GM21717 (cell line): ENCODE measurements around the gene TIMM9.
"Not testable (repeated sequence)": the region's sequence is repeated elsewhere in the genome, so short reads cannot be mapped to it uniquely, and the experiment has no call there.

Experiments used
- ATAC-seq: cut with Tn5 transposase; IDR thresholded peaks from one replicate; pipeline ENCODE4 v1.9.1; 2021; ENCODE audit warnings: mild to moderate bottlenecking, moderate library complexity; ENCODE audit not compliant: unreplicated experiment

The TIMM9 gene

DNA sequence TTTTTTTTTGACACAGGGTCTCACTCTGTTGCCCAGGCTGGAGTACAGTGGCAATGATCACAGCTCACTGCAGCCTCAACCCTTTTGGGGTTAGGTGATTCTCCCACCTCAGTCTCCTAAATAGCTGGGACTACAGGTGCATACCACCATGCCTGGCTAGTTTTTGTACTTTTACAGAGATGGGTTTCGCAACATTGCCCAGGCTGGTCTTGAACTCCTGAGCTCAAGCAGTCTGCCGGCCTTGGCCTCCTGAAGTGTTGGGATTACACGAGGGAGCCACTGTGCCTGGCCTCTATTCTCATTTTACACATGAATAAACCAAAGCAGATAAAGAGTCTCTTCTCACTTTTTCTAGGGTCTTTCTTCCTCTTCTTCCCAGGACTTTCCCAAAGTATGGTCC is 28.4 kb downstream of the TIMM9 start:
- no peak for ATAC-seq

DNA sequence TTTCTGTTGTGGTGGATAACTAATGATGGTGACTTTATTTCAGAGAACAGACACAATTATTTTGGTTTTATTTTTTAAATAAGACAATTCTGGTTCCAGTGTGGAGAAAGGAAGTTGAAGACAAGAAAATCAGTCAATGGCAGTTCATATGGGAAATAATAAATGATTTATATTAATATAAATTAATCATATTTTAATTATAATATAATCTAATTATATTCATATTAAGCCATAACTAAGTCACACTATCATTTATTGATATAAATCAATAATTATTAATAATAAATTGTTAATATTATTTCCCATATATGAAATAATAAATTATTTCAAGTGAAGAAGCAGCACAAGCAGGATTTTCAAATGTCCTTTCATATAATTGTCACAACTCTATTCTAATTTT is 28.8 kb downstream of the TIMM9 start:
- ATAC-seq, result no peak

DNA sequence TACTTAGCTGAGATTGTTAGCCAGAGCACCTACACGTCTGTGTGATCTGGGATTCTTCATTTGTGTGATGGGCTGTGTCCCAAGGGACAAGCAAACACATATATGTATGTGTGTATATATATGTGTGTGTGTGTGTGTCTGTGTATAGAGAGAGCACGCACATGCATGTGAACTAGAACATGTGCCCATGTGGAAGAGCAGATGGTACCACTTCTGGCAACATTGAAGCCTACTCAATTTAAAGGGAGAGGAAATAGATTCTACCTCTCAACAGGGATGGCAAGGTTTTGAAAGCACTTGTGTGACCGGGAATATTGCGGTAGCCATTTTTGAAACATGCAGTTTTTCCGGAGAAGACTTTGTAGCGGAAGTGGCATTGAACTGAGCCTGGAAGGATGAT is 30.2 kb downstream of the TIMM9 start:
- no peak for ATAC-seq

DNA sequence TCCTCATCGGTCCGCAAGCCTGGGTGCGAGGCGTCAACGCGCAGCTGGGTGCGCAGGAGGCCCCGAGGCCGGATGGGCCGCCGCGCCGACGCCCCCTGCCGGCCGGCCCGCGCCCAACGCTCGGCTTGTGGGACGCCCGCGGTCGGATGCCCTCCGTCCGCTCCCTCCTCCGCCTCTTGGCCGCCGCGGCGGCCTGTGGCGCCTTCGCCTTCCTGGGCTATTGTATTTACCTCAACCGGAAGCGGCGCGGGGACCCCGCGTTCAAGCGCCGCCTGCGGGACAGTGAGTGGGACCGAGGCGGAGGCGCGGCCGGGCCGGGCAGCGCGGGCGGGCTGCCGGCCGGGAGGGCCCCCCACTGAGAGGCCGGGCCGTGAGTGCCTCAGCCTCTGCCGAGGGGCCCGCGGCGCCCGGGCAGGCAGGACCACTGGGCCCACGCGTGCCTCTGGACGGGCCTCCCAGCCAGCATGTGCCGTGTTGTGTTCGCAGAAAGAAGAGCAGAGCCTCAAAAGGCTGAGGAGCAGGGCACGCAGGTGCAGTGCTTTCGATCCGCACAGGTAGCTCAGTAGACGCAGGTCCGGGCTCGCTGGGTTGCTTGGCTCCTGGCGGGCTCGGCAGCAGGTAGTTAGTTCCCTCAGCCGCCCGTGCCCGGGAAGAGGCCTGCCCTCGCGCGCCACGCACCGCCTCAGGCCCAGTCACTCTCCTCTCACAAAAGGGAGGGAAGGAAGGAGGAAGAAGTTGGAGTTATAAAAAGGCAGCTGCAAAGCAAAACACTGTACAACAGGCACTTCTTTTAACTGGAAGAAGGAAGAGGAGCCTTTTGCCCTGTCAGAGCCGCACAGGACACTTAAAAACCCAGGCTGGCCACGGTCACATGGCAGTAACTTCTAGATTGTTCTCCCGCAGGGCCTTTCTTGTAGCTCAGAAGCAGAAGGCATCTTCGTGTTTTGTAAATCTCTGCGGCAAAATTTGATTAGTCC is 31.2 kb downstream of the TIMM9 start, which contains the start of gene TOMM20L:
Gene TOMM20L (plus strand): TSS at position 119 of the 977 bp plus-strand sequence. CDS start 28 bp downstream, at position 147.
- peak; percentile 93 for ATAC-seq

DNA sequence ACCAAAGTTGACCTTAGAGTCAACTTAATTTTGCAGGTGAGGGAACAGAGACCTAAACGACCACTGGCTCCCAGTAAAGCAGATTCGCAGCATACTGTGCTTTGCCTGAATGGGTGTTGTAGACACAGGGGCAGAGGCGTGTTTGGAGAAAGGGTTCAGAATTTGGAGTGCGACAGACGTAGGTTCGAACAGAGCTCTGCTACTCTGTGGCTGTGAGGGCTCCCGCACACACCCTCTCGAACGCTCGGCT is 31.8 kb downstream of the TIMM9 start:
- no peak for ATAC-seq

DNA sequence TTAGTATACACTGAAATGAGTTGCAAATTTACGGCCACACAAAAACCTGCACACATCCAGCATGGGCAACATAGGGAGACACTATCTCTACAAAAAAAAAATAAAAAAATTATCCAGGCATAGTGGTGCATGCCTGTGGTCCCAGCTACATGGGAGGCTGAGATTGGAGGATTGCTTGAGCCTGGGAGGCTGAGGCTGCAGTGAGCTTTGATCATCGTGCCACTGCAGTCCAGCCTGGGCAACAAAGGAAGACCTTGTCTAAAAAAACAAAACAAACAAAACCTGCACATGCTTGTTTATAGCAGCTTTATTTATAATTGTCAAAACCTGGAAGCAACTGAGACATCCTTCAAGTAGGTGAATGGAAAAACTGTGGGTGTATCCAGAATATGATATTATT is 36.5 kb downstream of the TIMM9 start:
- ATAC-seq, result no peak

DNA sequence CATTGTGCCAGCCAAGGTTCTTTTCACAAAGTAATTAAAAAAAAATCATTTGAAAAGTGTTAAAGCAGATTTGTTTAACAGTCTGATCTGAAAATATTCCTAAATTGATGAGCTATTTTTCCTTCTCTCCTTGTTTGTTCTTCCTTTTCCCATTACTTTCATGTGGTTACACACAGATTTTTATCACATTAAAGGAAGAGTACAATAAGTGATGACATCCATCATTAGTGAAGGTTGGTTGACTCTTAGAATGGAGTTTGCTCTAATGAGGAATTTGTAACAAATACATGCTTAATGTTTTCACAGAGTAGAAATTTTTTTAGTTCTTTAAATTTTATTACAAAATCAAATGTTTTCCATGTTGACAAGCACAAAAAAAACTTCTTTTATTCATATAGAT is 50.5 kb downstream of the TIMM9 start:
- no peak for ATAC-seq

DNA sequence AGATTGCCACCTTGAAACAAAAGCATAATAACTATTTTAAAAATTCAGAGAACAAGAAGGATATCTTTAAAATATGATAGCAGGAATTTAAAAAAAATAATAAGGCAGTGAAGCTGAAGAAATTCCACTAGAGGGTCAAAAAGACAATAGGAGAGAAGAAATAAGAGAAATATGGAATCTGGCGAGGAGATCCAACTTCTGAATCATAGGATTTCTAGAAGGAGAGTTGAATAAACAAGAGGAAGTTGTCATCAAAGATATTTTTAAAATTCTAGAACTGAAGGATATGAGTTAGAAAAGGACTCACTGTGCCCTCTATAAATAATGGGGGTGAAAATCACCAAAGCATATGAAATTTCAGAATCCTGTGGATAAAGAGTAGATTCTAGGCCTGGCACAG is 58.4 kb downstream of the TIMM9 start:
- ATAC-seq, result no peak

DNA sequence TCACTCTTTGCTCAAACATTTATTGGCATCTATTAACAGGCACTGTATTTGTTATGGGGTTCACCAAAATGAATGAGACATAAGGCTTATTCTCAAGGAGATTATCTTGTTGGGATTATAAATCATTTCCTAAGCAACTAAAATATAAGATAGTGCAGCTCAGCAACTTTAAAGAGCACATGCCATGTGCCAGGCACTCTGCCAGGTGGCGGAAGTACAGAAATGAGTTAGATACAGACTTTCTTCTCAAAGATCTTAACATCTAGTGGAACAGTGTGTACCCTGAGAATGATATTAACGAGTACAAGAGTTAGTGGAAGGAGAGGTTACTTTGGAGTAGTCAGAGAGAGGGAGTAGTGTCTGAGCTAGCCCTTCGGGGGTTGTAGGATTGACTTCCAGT is 60.0 kb downstream of the TIMM9 start:
- no peak for ATAC-seq

DNA sequence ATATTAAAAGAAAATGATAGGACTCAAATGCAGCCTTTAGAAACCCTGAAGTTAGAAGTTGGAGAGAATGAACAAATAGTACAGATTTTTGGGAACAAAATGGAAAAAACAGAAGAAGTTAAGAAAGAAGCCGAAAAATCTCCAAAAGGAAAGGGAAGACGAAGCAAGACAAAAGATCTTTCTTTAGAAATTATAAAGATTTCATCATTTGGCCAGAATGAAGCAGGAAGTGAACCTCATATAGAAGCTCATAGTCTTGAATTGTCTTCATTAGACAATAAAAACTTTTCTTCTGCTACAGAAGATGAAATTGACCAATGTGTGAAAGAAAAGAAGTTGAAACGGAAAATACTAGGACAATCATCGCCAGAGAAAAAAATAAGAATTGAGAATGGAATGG is 63.0 kb downstream of the TIMM9 start:
- ATAC-seq, result no peak

DNA sequence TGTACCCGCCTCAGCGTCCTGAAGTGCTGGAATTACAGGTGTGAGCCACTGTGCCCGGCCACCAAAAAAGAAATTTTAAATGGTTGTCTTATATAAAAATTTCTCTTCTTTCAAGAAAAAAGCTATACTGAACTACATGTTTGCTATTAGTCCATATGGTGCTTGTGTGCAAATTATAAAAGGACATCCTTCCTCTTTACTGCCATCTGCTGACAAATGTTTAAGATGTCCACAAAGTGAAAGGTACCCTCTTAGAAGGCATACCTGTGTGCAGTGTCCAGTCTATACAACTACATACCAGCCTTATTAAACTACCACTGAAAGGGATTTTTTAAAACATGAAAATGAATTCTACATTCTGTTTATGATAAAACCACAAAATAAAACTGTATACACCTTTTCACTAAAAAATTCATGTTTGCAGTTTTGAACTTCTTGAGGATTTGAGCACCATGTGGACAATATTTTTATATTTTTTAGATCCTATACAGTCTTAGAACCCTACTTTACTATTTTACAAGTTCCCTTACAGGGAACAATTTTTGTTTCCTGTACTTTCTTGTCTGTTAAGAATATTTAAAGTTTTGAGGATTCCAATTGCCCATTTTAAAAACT is 64.4 kb downstream of the TIMM9 start:
- ATAC-seq, result no peak

DNA sequence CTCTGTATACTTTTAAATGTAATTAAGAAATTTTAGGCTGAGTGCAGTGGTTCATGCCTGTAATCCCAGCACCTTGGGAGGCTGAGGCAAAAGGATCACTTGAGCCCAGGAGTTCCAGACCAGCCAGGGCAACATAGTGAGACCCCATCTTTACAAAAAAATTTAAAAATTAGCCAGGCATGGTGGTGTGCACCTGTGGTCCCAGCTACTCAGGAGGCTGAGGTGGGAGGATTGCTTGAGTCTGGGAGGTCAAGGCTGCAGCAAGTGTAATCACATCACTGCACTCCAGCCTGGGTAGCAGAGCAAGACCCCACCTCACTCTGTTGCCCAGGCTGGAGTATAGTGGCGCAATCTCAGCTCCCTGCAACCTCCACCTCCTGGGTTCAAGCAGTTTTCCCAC is 65.1 kb downstream of the TIMM9 start:
- ATAC-seq, result not testable (repeated sequence)
